ENCODE results near the gene SPAG16. TPM values are rescaled to one million over a fixed set of nuclear protein-coding genes. Genes with fewer than 3 reads are reported as not detected.

SPAG16 gene
- total and polyA plus RNA-seq, 2 donors (not counting 1 experiment from before 2014, with no cell fraction given): 24.1 to 36.8 TPM

DNA sequence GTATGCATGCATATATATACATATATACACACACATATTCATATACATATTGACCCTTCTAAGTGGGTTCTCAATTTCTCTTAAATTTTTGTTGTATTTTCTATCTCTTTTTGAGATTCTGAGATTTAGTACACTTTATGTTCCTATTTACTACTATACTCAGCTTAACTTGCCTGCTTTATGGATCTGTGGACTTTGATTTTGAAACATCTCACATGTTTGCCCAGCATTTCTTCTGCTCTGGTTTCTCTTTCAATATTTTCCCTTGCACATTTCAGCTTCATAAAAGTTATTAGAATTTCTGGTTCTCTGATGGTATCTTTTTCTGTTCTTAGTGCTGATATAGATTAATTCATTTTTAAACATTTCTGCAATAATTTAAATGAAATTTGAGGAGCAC lies 380.6 kb downstream of the SPAG16 start:
- Histone ChIP-seq H3K79me2 (ENCODE audit: control insufficient read depth, insufficient read depth, low read length) (no peaks in the 10 kb centered on the region), H3K4me2 (ENCODE audit: extremely low read depth, insufficient read depth, low read length) (no peak overlapping the region), H4K20me1 (ENCODE audit: control insufficient read depth, extremely low read depth, insufficient read depth, low read length) (no peaks in the 10 kb centered on the region), H3K36me3 (ENCODE audit: control insufficient read depth, insufficient read depth, low read length) (no peaks in the 10 kb centered on the region), H3K4me3 (replicated peaks in 1 of 4; ENCODE audit: control extremely low read depth in 1 of 4, insufficient read depth in 1 of 4, low read depth in 3 of 4, low read length in 4 of 4) (no peak overlapping the region), H2AFZ (ENCODE audit: low read length) (no peak overlapping the region), H3K9me3 (ENCODE audit: control insufficient read depth, insufficient read depth, low read depth, low read length) (no peaks in the 10 kb centered on the region), H3K27ac (ENCODE audit: insufficient read depth, low read length) (no peak overlapping the region), H3K9ac (ENCODE audit: insufficient read depth, low read length) (no peak overlapping the region), H3K27me3 (ENCODE audit: control insufficient read depth, insufficient read depth, low read length) (no peaks in the 10 kb centered on the region), H3K4me1 (ENCODE audit: control insufficient read depth, extremely low read depth, insufficient read depth, low read length) (no peaks in the 10 kb centered on the region)
- TF ChIP-seq, protein P1, sequence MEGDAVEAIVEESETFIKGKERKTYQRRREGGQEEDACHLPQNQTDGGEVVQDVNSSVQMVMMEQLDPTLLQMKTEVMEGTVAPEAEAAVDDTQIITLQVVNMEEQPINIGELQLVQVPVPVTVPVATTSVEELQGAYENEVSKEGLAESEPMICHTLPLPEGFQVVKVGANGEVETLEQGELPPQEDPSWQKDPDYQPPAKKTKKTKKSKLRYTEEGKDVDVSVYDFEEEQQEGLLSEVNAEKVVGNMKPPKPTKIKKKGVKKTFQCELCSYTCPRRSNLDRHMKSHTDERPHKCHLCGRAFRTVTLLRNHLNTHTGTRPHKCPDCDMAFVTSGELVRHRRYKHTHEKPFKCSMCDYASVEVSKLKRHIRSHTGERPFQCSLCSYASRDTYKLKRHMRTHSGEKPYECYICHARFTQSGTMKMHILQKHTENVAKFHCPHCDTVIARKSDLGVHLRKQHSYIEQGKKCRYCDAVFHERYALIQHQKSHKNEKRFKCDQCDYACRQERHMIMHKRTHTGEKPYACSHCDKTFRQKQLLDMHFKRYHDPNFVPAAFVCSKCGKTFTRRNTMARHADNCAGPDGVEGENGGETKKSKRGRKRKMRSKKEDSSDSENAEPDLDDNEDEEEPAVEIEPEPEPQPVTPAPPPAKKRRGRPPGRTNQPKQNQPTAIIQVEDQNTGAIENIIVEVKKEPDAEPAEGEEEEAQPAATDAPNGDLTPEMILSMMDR (conservative IDR thresholded peaks at IDR 0.05 in 1 of 2, IDR thresholded peaks at IDR 0.05 in 1 of 2; ENCODE audit: low read depth in 1 of 2, low read length in 2 of 2): no peak
- no peak for TF ChIP-seq EZH2 (IDR thresholded peaks at IDR 0.05; ENCODE audit: low read length, missing control alignments)
- DNase-seq (ENCODE audit: low read depth in 2 of 2): no peak

DNA sequence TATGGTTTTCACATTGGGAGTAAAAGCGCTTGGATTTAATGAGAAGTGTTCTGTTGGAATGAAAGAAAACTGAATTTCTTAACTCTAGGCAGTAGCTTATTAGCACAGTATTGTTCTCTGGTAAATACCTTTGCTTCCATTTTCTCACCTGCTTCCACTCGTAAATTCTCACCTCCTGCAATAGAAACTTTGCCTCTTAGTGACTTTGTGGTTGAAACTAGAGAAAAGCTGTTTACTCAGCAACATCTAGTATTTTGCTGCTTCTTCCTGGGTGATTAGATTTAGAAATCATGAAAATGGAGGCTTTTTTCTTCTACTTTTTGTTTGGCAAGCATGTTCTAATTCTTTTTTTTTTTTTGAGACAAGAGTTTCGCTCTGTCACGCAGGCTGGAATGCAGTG lies 385.4 kb downstream of the SPAG16 start:
- no peaks in the 10 kb centered on the region for H3K4me1 ChIP-seq (ENCODE audit: control insufficient read depth, extremely low read depth, insufficient read depth, low read length)
- no peaks in the 10 kb centered on the region for H3K9me3 ChIP-seq (ENCODE audit: control insufficient read depth, insufficient read depth, low read depth, low read length)
- no peaks in the 10 kb centered on the region for H3K27me3 ChIP-seq (ENCODE audit: control insufficient read depth, insufficient read depth, low read length)
- H3K4me2 ChIP-seq (ENCODE audit: extremely low read depth, insufficient read depth, low read length): no peak overlapping the region
- no peak overlapping the region for H3K9ac ChIP-seq (ENCODE audit: insufficient read depth, low read length)
- no peaks in the 10 kb centered on the region for H3K36me3 ChIP-seq (ENCODE audit: control insufficient read depth, insufficient read depth, low read length)
- no peaks in the 10 kb centered on the region for H4K20me1 ChIP-seq (ENCODE audit: control insufficient read depth, extremely low read depth, insufficient read depth, low read length)
- no peak overlapping the region for H3K4me3 ChIP-seq (replicated peaks in 1 of 4; ENCODE audit: control extremely low read depth in 1 of 4, insufficient read depth in 1 of 4, low read depth in 3 of 4, low read length in 4 of 4)
- no peak overlapping the region for H3K27ac ChIP-seq (ENCODE audit: insufficient read depth, low read length)
- no peaks in the 10 kb centered on the region for H3K79me2 ChIP-seq (ENCODE audit: control insufficient read depth, insufficient read depth, low read length)
- H2AFZ ChIP-seq (ENCODE audit: low read length): no peak overlapping the region
- no peak for DNase-seq (ENCODE audit: low read depth in 2 of 2)
- TF ChIP-seq EZH2 (IDR thresholded peaks at IDR 0.05; ENCODE audit: low read length, missing control alignments): no peak
- TF ChIP-seq, protein P1 (conservative IDR thresholded peaks at IDR 0.05 in 1 of 2, IDR thresholded peaks at IDR 0.05 in 1 of 2; ENCODE audit: low read depth in 1 of 2, low read length in 2 of 2): no peak

DNA sequence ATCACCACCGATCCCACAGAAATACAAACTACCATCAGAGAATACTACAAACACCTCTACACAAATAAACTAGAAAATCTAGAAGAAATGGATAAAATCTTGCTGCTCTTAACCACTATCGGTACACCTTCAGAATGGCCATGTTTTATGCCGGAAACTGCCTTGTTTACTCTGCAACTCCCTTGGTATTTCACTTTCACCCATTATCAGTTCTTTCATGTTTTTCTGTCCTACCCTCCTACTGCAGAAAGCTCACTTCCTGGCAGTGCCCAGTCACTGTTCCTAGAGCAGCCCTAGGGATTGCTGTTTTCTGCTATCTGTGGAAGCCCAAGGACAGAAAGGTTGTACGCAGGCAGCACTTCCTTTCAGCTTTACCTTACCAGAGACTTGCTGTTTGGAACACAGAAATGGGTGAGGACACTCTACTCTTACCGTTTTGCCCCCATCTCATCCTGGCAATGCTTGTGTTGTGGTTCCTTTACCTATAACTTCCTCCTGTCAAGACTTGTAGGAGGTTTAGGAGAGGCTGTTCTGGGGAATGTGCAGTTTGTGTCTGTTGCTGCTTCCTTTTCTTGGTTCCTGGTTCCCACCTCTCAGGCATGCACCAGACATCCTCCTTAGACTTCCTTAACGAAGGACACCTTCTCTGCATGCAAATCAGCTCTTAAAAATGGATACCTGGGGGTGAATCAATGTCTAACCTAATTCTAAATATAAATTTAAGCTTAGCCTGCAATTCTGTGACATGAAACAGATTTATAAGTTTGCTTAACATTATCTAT lies 394.4 kb downstream of the SPAG16 start:
- no peak overlapping the region for H2AFZ ChIP-seq (ENCODE audit: low read length)
- no peaks in the 10 kb centered on the region for H3K36me3 ChIP-seq (ENCODE audit: control insufficient read depth, insufficient read depth, low read length)
- H3K9me3 ChIP-seq (ENCODE audit: control insufficient read depth, insufficient read depth, low read depth, low read length): no peaks in the 10 kb centered on the region
- TF ChIP-seq EZH2 (IDR thresholded peaks at IDR 0.05; ENCODE audit: low read length, missing control alignments): no peak
- TF ChIP-seq, protein P1 (conservative IDR thresholded peaks at IDR 0.05 in 1 of 2, IDR thresholded peaks at IDR 0.05 in 1 of 2; ENCODE audit: low read depth in 1 of 2, low read length in 2 of 2): no peak
- H3K4me2 ChIP-seq (ENCODE audit: extremely low read depth, insufficient read depth, low read length): no peak overlapping the region
- no peaks in the 10 kb centered on the region for H3K79me2 ChIP-seq (ENCODE audit: control insufficient read depth, insufficient read depth, low read length)
- no peaks in the 10 kb centered on the region for H3K27me3 ChIP-seq (ENCODE audit: control insufficient read depth, insufficient read depth, low read length)
- DNase-seq (ENCODE audit: low read depth in 2 of 2): no peak
- no peak overlapping the region for H3K9ac ChIP-seq (ENCODE audit: insufficient read depth, low read length)
- no peaks in the 10 kb centered on the region for H3K4me1 ChIP-seq (ENCODE audit: control insufficient read depth, extremely low read depth, insufficient read depth, low read length)
- no peaks in the 10 kb centered on the region for H4K20me1 ChIP-seq (ENCODE audit: control insufficient read depth, extremely low read depth, insufficient read depth, low read length)
- no peak overlapping the region for H3K27ac ChIP-seq (ENCODE audit: insufficient read depth, low read length)
- H3K4me3 ChIP-seq (replicated peaks in 1 of 4; ENCODE audit: control extremely low read depth in 1 of 4, insufficient read depth in 1 of 4, low read depth in 3 of 4, low read length in 4 of 4): no peak overlapping the region

Data from fibroblast of lung (primary cell).